HEK293 (cell line): ENCODE data around the gene DDX46.

ENCODE experiments used
- CTCF ChIA-PET: fragments of 350-600 bp; formaldehyde crosslinking; extraction: SDS; loops from one replicate; lab custom pipeline; 2021; ENCODE audit warnings: antibody characterized with exemption; lab: Yijun Ruan, JAX
- POLR2A ChIA-PET: fragments of 300-600 bp; formaldehyde crosslinking; extraction: SDS; loops from one replicate; lab custom pipeline; 2020; ENCODE audit warnings: antibody characterized with exemption, inconsistent platforms; lab: Yijun Ruan, JAX
- H3K27ac ChIP-seq: fragments of 200-500 bp; sonication (Bioruptor generic); 2 replicates; pipeline ENCODE4 v1.5.1; 2014; ENCODE audit warnings: low read depth, low read length, control low read depth, inconsistent platforms; ENCODE audit errors: extremely low read depth
- H3K36me3 ChIP-seq, 2 experiments: fragments of 200-500 bp in 1 of 2; sonication (Bioruptor generic) in 1 of 2; 1 replicate in 1 of 2; 2 replicates in 1 of 2; pipeline ENCODE4 v1.5.1; 2014 to 2017; ENCODE audit warnings: inconsistent platforms in 2 of 2, low read length in 2 of 2; ENCODE audit not compliant: control insufficient read depth in 2 of 2, insufficient read depth in 1 of 2
- H3K4me1 ChIP-seq: fragments of 200-500 bp; sonication (Bioruptor generic); 2 replicates; pipeline ENCODE4 v1.5.1; 2014; ENCODE audit warnings: mild to moderate bottlenecking, low read length, inconsistent platforms; ENCODE audit not compliant: control insufficient read depth, insufficient read depth
- H3K4me3 ChIP-seq: 2 replicates; pipeline ENCODE4 v1.5.1; 2011; ENCODE audit warnings: low read depth, mild to moderate bottlenecking, control low read depth, low read length, moderate library complexity
- H3K9me3 ChIP-seq: fragments of 200-500 bp; sonication (Bioruptor generic); 2 replicates; pipeline ENCODE4 v1.5.1; 2014; ENCODE audit warnings: low read depth, low read length, inconsistent platforms; ENCODE audit not compliant: control insufficient read depth, insufficient read depth
- PRDM1 ChIP-seq: fragments of 450-650 bp; formaldehyde crosslinking; IDR thresholded peaks from 2 replicates; pipeline ENCODE4; 2016; ENCODE audit warnings: missing biosample characterization, missing genetic modification characterization
- TSHZ1 ChIP-seq: fragments of 450-650 bp; formaldehyde crosslinking; IDR thresholded peaks from 2 replicates; pipeline ENCODE4 v1.5.1; 2016; ENCODE audit warnings: missing biosample characterization, missing genetic modification characterization, borderline replicate concordance
- ZBTB1 ChIP-seq: fragments of 450-650 bp; formaldehyde crosslinking; IDR thresholded peaks from 2 replicates; pipeline ENCODE4 v1.5.1; 2016; ENCODE audit warnings: missing biosample characterization, missing genetic modification characterization
- ZFP69B ChIP-seq: fragments of 450-650 bp; formaldehyde crosslinking; IDR thresholded peaks from 2 replicates; pipeline ENCODE4 v1.5.1; 2016; ENCODE audit warnings: missing biosample characterization, missing genetic modification characterization
- ZNF121 ChIP-seq: fragments of 450-650 bp; formaldehyde crosslinking; IDR thresholded peaks from 2 replicates; pipeline ENCODE4 v1.5.1; 2016; ENCODE audit warnings: missing biosample characterization, missing genetic modification characterization
- ZNF133 ChIP-seq: fragments of 450-650 bp; formaldehyde crosslinking; IDR thresholded peaks from 2 replicates; pipeline ENCODE4 v1.5.1; 2016; ENCODE audit warnings: missing biosample characterization, missing genetic modification characterization
- ZNF148 ChIP-seq: fragments of 450-650 bp; formaldehyde crosslinking; IDR thresholded peaks from 2 replicates; pipeline ENCODE4 v1.5.0; 2017; ENCODE audit warnings: missing biosample characterization, missing genetic modification characterization, borderline replicate concordance
- ZNF18 ChIP-seq: fragments of 450-650 bp; formaldehyde crosslinking; IDR thresholded peaks from 2 replicates; pipeline ENCODE4 v1.5.1; 2016; ENCODE audit warnings: missing biosample characterization, missing genetic modification characterization
- ZNF211 ChIP-seq: fragments of 450-650 bp; formaldehyde crosslinking; IDR thresholded peaks from 2 replicates; pipeline ENCODE4 v1.5.1; 2016; ENCODE audit warnings: low read depth, missing biosample characterization, missing genetic modification characterization
- ZNF324 ChIP-seq: fragments of 450-650 bp; formaldehyde crosslinking; IDR thresholded peaks from 2 replicates; pipeline ENCODE4 v1.5.1; 2016; ENCODE audit warnings: missing biosample characterization, missing genetic modification characterization
- ZNF366 ChIP-seq: fragments of 450-650 bp; formaldehyde crosslinking; conservative IDR thresholded peaks from 2 replicates; pipeline ENCODE4 v1.5.1; 2016; ENCODE audit warnings: missing biosample characterization, missing genetic modification characterization
- ZNF561 ChIP-seq: fragments of 450-650 bp; IDR thresholded peaks from 2 replicates; pipeline ENCODE4 v1.5.1; 2018; ENCODE audit warnings: missing biosample characterization, missing genetic modification characterization, borderline replicate concordance
- ZNF624 ChIP-seq: fragments of 450-650 bp; formaldehyde crosslinking; IDR thresholded peaks from 2 replicates; pipeline ENCODE4 v1.5.1; 2017; ENCODE audit warnings: missing biosample characterization, missing genetic modification characterization
- ZNF664 ChIP-seq: fragments of 450-650 bp; formaldehyde crosslinking; IDR thresholded peaks from 2 replicates; pipeline ENCODE4 v1.5.1; 2016; ENCODE audit warnings: missing biosample characterization, missing genetic modification characterization
- ZNF785 ChIP-seq: fragments of 450-650 bp; formaldehyde crosslinking; IDR thresholded peaks from 2 replicates; pipeline ENCODE4 v1.5.1; 2016; ENCODE audit warnings: missing biosample characterization, missing genetic modification characterization

Gene DDX46

GRCh38 chr5:134824681-134825080, 66.1 kb downstream of the DDX46 start (continued):
- TF ChIP-seq ZNF324 (tag by site-specific recombination) = no peak
- TF ChIP-seq, all 188 proteins: peak for 0

- peak; percentile 72 for TF ChIP-seq ZNF664 (tag by site-specific recombination)
- no peak for TF ChIP-seq ZNF148 (tag by site-specific recombination)
- ChIA-PET CTCF (interaction anchor here (0.7 to 1.2 kb wide), 3 partner anchors 80 to 741 kb away, joined by 3 read pairs; partner anchors contain the start of gene PCBD2), POLR2A (interaction anchor here (1.5 kb wide), 1 partner anchor 20 kb away, joined by 5 read pairs; the partner anchor contains the start of gene C5orf24)
- peaks cover 61 to 85% of the 10 kb centered on the region in 2 experiments for H3K36me3 ChIP-seq
- H3K9me3 ChIP-seq = no peaks in the 10 kb centered on the region
- H3K4me3 ChIP-seq = no peak overlapping the region
- no peak overlapping the region for H3K27ac ChIP-seq
- H3K4me1 ChIP-seq = no peaks in the 10 kb centered on the region
Measured at GRCh38 chr5:134825212-134825611, 66.6 kb downstream of the DDX46 start.

- POLR2A ChIA-PET = no interaction called here
- TF ChIP-seq PRDM1 (tag by site-specific recombination) (peak; percentile 51; the same call in 1 of the 2 replicates), TSHZ1 (tag by site-specific recombination) (no peak), ZNF133 (tag by site-specific recombination) (no peak), ZNF211 (tag by site-specific recombination) (no peak), ZNF624 (tag by site-specific recombination) (no peak), ZNF785 (tag by site-specific recombination) (no peak), ZNF366 (tag by site-specific recombination) (no peak), ZBTB1 (tag by site-specific recombination) (no peak)
- TF ChIP-seq, all 188 proteins: peak for 1
- Histone ChIP-seq H3K27ac (no peak overlapping the region), H3K9me3 (no peaks in the 10 kb centered on the region), H3K4me1 (no peaks in the 10 kb centered on the region), H3K4me3 (no peak overlapping the region), H3K36me3 (peaks cover 57 to 62% of the 10 kb centered on the region in 2 experiments)
- CTCF ChIA-PET = interaction anchor here (0.6 to 1.1 kb wide), 2 partner anchors 29 to 84 kb away, joined by 3 read pairs; no protein-coding TSS in a partner anchor
Measured at GRCh38 chr5:134833340-134834032, 74.9 kb downstream of the DDX46 start.

GRCh38 chr5:134835623-134836022, 77.0 kb downstream of the DDX46 start:
- H3K4me1 ChIP-seq = no peaks in the 10 kb centered on the region
- CTCF ChIA-PET = interaction anchor here (0.6 kb wide), 2 partner anchors 33 to 410 kb away, joined by 3 to 5 read pairs; no protein-coding TSS in a partner anchor
- peaks cover 44 to 69% of the 10 kb centered on the region in 2 experiments for H3K36me3 ChIP-seq
- POLR2A ChIA-PET = interaction anchor here (1.3 kb wide), 2 partner anchors 10 kb away, joined by 4 to 6 read pairs; partner anchors contain the start of gene C5orf24
- H3K27ac ChIP-seq = no peak overlapping the region
- H3K9me3 ChIP-seq = no peaks in the 10 kb centered on the region
- no peak overlapping the region for H3K4me3 ChIP-seq
- no peak for TF ChIP-seq ZNF561 (tag by site-specific recombination)
- TF ChIP-seq ZFP69B (tag by site-specific recombination) = no peak
- TF ChIP-seq ZNF18 (tag by site-specific recombination) = no peak
- TF ChIP-seq ZNF121 (tag by site-specific recombination) = peak; percentile 96
